SU-DHL-6 (cell line): ENCODE measurements around the gene P2RY14.

Experiments used
- CTCF ChIP-seq: fragments of 200-600 bp; sonication (generic); IDR thresholded peaks from one replicate; pipeline ENCODE4 v1.5.1; 2017; ENCODE audit warnings: antibody characterized with exemption, mild to moderate bottlenecking, low read length, moderate library complexity; ENCODE audit not compliant: insufficient read depth, poor library complexity, severe bottlenecking
- EZH2phosphoT487 ChIP-seq: fragments of 200-600 bp; sonication (generic), shearing (Covaris generic); conservative IDR thresholded peaks from 2 replicates; pipeline ENCODE4 v1.6.1; 2018; ENCODE audit warnings: mild to moderate bottlenecking, antibody characterized with exemption, low read length, moderate library complexity, mixed read lengths

- TF ChIP-seq CTCF (no peak), EZH2phosphoT487 (no peak)
These were observed 95.1 kb downstream of the P2RY14 start for GRCh38 chr3:151183265-151183671.
